ENCODE results near the gene ZCCHC14. TPM values are rescaled to one million over a fixed set of nuclear protein-coding genes. Genes with fewer than 3 reads are reported as not detected.
"Not testable (repeated sequence)": the region's sequence is repeated elsewhere in the genome, so short reads cannot be mapped to it uniquely, and the experiment has no call there.

The ZCCHC14 gene
- total and polyA plus RNA-seq, 10 donors, result 1.6 to 18.3 (median 13.2) TPM

- no peak for TF ChIP-seq CTCF (IDR thresholded peaks at IDR 0.05 in 8 of 11, conservative IDR thresholded peaks at IDR 0.05 in 3 of 11)
- no peak for TF ChIP-seq POLR2AphosphoS5 (IDR thresholded peaks at IDR 0.05)
- no peaks in the 10 kb centered on the region for H3K27me3 ChIP-seq (replicated peaks in 1 of 7)
- DNase-seq, result no peak
- peaks cover 0 to 6% (median 0%) of the 10 kb centered on the region in 6 donors for H3K36me3 ChIP-seq
- H3K4me1 ChIP-seq, result peaks cover 14 to 67% (median 44%) of the 10 kb centered on the region in 6 donors
- peak overlapping the region in 1 of 8 donors; percentile 21 for H3K27ac ChIP-seq
- H3K4me3 ChIP-seq, result no peak overlapping the region
- WGBS, 5 donors, result 67 to 76% (median 76%) methylated on average over 21 to 22 of the region's 22 CpGs
- no peaks in the 10 kb centered on the region for H3K9me3 ChIP-seq
- intact Hi-C loops (cut with DNase I; ENCODE audit: low total_unique reads), result no loop called here
These were observed 8.1 kb downstream of the ZCCHC14 start for GRCh38 chr16:87484487-87485331.

- H3K27ac ChIP-seq, result no peak overlapping the region
- H3K9me3 ChIP-seq, result no peaks in the 10 kb centered on the region
- H3K27me3 ChIP-seq (replicated peaks in 1 of 7), result no peaks in the 10 kb centered on the region
- TF ChIP-seq POLR2AphosphoS5 (IDR thresholded peaks at IDR 0.05), result no peak
- 88 to 97% (median 93%) methylated on average over 5 of the region's 5 CpGs for WGBS, 5 donors
- no peak overlapping the region for H3K4me3 ChIP-seq
- intact Hi-C loops (cut with DNase I; ENCODE audit: low total_unique reads), result no loop called here
- DNase-seq, result no peak
- peaks cover 5 to 55% (median 33%) of the 10 kb centered on the region in 6 donors for H3K4me1 ChIP-seq
- H3K36me3 ChIP-seq, result peaks cover 0 to 9% (median 0%) of the 10 kb centered on the region in 6 donors
These were observed 9.3 kb downstream of the ZCCHC14 start for GRCh38 chr16:87483481-87483880.

GRCh38 chr16:87482670-87483069 is 10.2 kb downstream of the ZCCHC14 start:
- WGBS, 5 donors, result 86 to 97% (median 93%) methylated on average over 6 of the region's 6 CpGs
- intact Hi-C loops (cut with DNase I; ENCODE audit: low total_unique reads); H3K9me3 ChIP-seq; H3K27me3 ChIP-seq (replicated peaks in 1 of 7); H3K27ac ChIP-seq; DNase-seq; H3K4me3 ChIP-seq; H3K36me3 ChIP-seq: not testable (repeated sequence)
- peaks cover 5 to 47% (median 27%) of the 10 kb centered on the region in 6 donors for H3K4me1 ChIP-seq

GRCh38 chr16:87482266-87482665 is 10.6 kb downstream of the ZCCHC14 start:
- intact Hi-C loops (cut with DNase I; ENCODE audit: low total_unique reads), result no loop called here
- DNase-seq, result no peak
- no peak for TF ChIP-seq POLR2A (IDR thresholded peaks at IDR 0.05)
- TF ChIP-seq POLR2AphosphoS5 (IDR thresholded peaks at IDR 0.05), result no peak
- no peak for TF ChIP-seq CTCF (IDR thresholded peaks at IDR 0.05 in 8 of 11, conservative IDR thresholded peaks at IDR 0.05 in 3 of 11)
- Histone ChIP-seq H3K27me3 (replicated peaks in 1 of 7) (no peaks in the 10 kb centered on the region), H3K36me3 (peaks cover 0 to 9% (median 0%) of the 10 kb centered on the region in 6 donors), H3K4me3 (no peak overlapping the region), H3K4me1 (peaks cover 2 to 43% (median 23%) of the 10 kb centered on the region in 6 donors), H3K9me3 (no peaks in the 10 kb centered on the region), H3K27ac (no peak overlapping the region)
- WGBS, 5 donors, result 89 to 96% (median 90%) methylated on average over 9 of the region's 9 CpGs

GRCh38 chr16:87481711-87482110 is 11.1 kb downstream of the ZCCHC14 start:
- H3K36me3 ChIP-seq; intact Hi-C loops (cut with DNase I; ENCODE audit: low total_unique reads); DNase-seq; H3K4me3 ChIP-seq; H3K27ac ChIP-seq; H3K27me3 ChIP-seq (replicated peaks in 1 of 7); H3K9me3 ChIP-seq: not testable (repeated sequence)
- peaks cover 0 to 37% (median 19%) of the 10 kb centered on the region in 6 donors for H3K4me1 ChIP-seq
- WGBS, 5 donors, result 75 to 87% (median 85%) methylated on average over 3 to 5 of the region's 5 CpGs

GRCh38 chr16:87477209-87477981 is 15.4 kb downstream of the ZCCHC14 start:
- H3K27ac ChIP-seq; intact Hi-C loops (cut with DNase I; ENCODE audit: low total_unique reads); H3K27me3 ChIP-seq (replicated peaks in 1 of 7); H3K36me3 ChIP-seq; H3K9me3 ChIP-seq; DNase-seq; H3K4me3 ChIP-seq: not testable (repeated sequence)
- H3K4me1 ChIP-seq, result peaks cover 0 to 28% (median 3%) of the 10 kb centered on the region in 6 donors
- WGBS, 5 donors, result 70 to 84% (median 78%) methylated on average over 30 of the region's 30 CpGs

Data from spleen (tissue), 11 donors.